Gastrocnemius medialis (tissue), 4 donors: ENCODE measurements around the gene TMC3. TPM values are rescaled to one million over a fixed set of nuclear protein-coding genes. Genes with fewer than 3 reads are reported as not detected.

Experiments used
- ATAC-seq, 2 donors: fragments of 150-250 bp; one replicate each; pipeline ENCODE4 v1.9.1; 2016
- DNase-seq, 2 donors: peaks; one replicate each; pipeline ENCODE4 v3.0.0-alpha.2; 2019
- H3K27ac ChIP-seq, 4 donors: fragments of 200-600 bp; sonication (generic); 1 replicate in 1 of 4; 2 replicates in 3 of 4; pipeline ENCODE4 v1.5.1; 2016 to 2018; ENCODE audit warnings: mild to moderate bottlenecking in 2 of 4, moderate library complexity in 1 of 4
- H3K27me3 ChIP-seq, 3 donors: fragments of 200-600 bp; sonication (generic) in 2 of 3; 1 replicate in 1 of 3; 2 replicates in 2 of 3; pipeline versions ENCODE4 v1.5.1 to v1.6.0; 2016 to 2019; ENCODE audit warnings: mild to moderate bottlenecking in 1 of 3, moderate library complexity in 1 of 3
- H3K36me3 ChIP-seq, 2 donors: fragments of 200-600 bp; sonication (generic) in 1 of 2; one replicate each; pipeline ENCODE4 v1.5.1; 2017 to 2018
- H3K4me1 ChIP-seq, 2 donors: fragments of 200-600 bp; sonication (generic) in 1 of 2; one replicate each; pipeline ENCODE4 v1.5.1; 2016 to 2017; ENCODE audit warnings: mild to moderate bottlenecking in 2 of 2
- H3K4me3 ChIP-seq, 4 donors: fragments of 200-600 bp; sonication (generic) in 3 of 4; 1 replicate in 1 of 4; 2 replicates in 3 of 4; pipeline ENCODE4 v1.5.1; 2016 to 2019; ENCODE audit warnings: mild to moderate bottlenecking in 2 of 4
- H3K9me3 ChIP-seq, 3 donors: fragments of 200-600 bp; sonication (generic) in 2 of 3; 1 replicate in 1 of 3; 2 replicates in 2 of 3; pipeline ENCODE4 v1.5.1; 2016 to 2019
- POLR2A ChIP-seq, 2 donors: fragments of 450-650 bp; IDR thresholded peaks; one replicate each; pipeline ENCODE4 v1.6.1; 2017; ENCODE audit warnings: antibody characterized with exemption in 2 of 2, mild to moderate bottlenecking in 2 of 2, moderate library complexity in 2 of 2
- in situ Hi-C, 4 donors: fragments of 200-750 bp; cut with MboI; loops; one replicate each; pipeline versions ENCODE4 v1.15.0 to v1.8.0; 2017; ENCODE audit warnings: low sequenced_read_pairs in 4 of 4
- intact Hi-C: fragments of 100-400 bp; cut with DNase I; formaldehyde crosslinking; loops from one replicate; pipeline ENCODE4 v1.15.1; 2023; ENCODE audit warnings: low total_unique reads
- total RNA-seq, 4 donors: library from RNA; depleted of rRNA; stranded (reverse); fragments of >200 nt; gene quantifications; one replicate each; pipeline versions ENCODE4 v1.1.0 to v1.2.3, GENCODE V29; 2016
- TF ChIP-seq, protein P1 (sequence below), 5 experiments: fragments of 450-650 bp in 3 of 5; fragments of 200-600 bp in 2 of 5; sonication (generic) in 2 of 5; IDR thresholded peaks in 4 of 5; conservative IDR thresholded peaks in 1 of 5; 1 replicate in 4 of 5; 2 replicates in 1 of 5; pipeline ENCODE4 v1.5.1; 2016 to 2019; ENCODE audit warnings: antibody characterized with exemption in 5 of 5, mild to moderate bottlenecking in 3 of 5, moderate library complexity in 3 of 5

Gene TMC3
- total RNA-seq, 4 donors from 2014 or later = not detected

DNA sequence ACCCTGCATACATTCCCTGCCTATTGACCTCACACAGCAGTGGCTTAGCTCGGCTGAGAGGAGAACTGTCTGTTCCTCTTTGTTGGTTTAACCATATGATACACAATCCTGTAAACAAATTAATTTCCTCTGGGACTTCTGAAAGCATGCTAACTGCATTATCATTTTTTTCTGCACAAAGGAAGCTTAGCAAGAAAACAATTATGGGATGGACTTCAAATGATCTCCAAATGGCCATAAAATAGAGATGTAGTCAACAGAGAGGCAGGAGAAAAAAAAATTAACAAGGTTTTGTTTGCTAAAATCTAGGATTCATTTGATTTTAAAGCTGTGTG is 14.4 kb upstream of the TMC3 start:
- H3K27ac ChIP-seq = no peak overlapping the region
- no peaks in the 10 kb centered on the region for H3K36me3 ChIP-seq
- H3K27me3 ChIP-seq = no peaks in the 10 kb centered on the region
- in situ Hi-C loops = no loop called here
- H3K9me3 ChIP-seq = no peaks in the 10 kb centered on the region
- intact Hi-C loops = no loop called here
- no peak for TF ChIP-seq POLR2A (IDR thresholded peaks at IDR 0.05)
- TF ChIP-seq, protein P1, sequence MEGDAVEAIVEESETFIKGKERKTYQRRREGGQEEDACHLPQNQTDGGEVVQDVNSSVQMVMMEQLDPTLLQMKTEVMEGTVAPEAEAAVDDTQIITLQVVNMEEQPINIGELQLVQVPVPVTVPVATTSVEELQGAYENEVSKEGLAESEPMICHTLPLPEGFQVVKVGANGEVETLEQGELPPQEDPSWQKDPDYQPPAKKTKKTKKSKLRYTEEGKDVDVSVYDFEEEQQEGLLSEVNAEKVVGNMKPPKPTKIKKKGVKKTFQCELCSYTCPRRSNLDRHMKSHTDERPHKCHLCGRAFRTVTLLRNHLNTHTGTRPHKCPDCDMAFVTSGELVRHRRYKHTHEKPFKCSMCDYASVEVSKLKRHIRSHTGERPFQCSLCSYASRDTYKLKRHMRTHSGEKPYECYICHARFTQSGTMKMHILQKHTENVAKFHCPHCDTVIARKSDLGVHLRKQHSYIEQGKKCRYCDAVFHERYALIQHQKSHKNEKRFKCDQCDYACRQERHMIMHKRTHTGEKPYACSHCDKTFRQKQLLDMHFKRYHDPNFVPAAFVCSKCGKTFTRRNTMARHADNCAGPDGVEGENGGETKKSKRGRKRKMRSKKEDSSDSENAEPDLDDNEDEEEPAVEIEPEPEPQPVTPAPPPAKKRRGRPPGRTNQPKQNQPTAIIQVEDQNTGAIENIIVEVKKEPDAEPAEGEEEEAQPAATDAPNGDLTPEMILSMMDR (IDR thresholded peaks at IDR 0.05 in 4 of 5, conservative IDR thresholded peaks at IDR 0.05 in 1 of 5) = no peak
- ATAC-seq (no peak), DNase-seq (no peak)
- no peak overlapping the region for H3K4me3 ChIP-seq
- no peaks in the 10 kb centered on the region for H3K4me1 ChIP-seq

DNA sequence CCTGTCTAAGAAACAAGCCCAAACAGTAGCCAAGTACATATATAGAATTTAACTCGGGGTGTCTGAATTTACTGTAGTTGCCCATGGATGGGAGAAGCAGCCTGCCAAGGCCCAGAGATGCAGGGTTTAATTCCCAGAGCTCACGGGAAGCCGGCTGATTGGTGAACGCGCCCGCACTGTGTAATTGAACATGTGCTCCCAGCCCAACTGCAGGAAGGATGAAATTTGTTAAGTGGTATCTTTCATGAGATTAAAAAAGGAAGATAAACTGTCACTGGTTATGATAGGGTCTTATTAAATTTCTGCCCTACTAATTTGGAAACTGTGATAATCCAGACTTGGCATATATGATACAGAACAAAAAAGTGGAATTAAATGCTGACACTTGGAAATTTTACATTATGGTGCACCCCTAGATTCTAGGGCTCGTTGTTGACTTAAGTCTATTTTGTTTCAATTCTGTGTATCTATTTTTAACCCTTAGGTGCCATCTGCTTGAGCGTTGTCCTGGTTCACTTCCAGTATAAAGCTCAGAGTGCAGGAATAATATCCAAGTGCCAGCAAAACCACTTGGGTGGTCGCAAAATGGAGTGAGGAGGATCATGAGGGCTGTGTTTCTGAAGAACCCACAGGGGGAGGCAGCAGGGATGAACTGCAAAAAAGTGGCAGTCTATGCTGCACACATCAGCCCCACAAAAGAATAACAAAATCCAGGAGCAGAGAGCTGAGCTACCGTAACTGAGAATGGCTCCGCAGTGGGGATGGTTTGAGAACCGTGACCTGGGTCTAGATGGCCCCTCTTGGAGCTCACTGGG is 13.8 kb upstream of the TMC3 start:
- Histone ChIP-seq H3K4me3 (no peak overlapping the region), H3K27ac (no peak overlapping the region), H3K4me1 (no peaks in the 10 kb centered on the region), H3K36me3 (no peaks in the 10 kb centered on the region), H3K27me3 (no peaks in the 10 kb centered on the region), H3K9me3 (no peaks in the 10 kb centered on the region)
- in situ Hi-C loops = no loop called here
- intact Hi-C loops = no loop called here
- DNase-seq = no peak
- ATAC-seq = no peak
- TF ChIP-seq POLR2A (IDR thresholded peaks at IDR 0.05) = no peak
- TF ChIP-seq, protein P1 (IDR thresholded peaks at IDR 0.05 in 4 of 5, conservative IDR thresholded peaks at IDR 0.05 in 1 of 5) = no peak

DNA sequence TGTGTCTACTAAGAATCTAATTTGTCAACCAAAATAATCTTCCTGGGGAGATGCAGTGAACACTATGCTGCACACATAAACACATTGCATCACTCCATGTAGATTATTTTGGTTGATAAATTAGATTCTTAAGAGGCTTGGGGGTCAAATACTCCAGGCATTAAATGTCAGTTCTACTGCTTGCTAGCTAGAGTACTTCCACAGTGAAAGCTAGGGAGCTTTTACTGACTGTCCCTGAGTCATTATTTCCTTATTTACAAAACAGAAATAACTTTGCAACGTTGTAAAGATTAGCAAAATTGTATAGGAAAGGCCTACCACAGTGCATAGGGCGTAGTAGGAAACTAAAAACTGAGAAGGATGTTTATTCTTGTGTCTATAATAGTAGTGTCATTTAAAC is 12.9 kb upstream of the TMC3 start:
- TF ChIP-seq POLR2A (IDR thresholded peaks at IDR 0.05) = no peak
- TF ChIP-seq, protein P1 (IDR thresholded peaks at IDR 0.05 in 4 of 5, conservative IDR thresholded peaks at IDR 0.05 in 1 of 5) = no peak

DNA sequence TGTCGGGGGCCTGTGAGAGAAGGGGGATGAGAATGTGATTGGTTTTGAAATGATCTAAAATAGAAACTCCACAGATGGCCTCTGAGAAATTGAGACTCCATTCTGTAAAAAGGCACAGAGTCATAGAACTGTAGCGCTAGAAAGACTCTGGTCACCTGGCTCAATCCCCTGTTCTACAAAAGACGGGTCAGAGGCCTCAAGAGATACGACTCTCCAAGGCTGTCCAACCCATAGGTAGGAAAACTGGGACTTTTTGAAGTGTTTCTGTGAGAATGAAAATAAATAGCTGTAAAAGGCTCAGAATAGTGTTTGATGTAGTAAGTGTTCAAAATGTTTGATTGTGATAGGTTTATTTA is 11.7 kb upstream of the TMC3 start:
- no peaks in the 10 kb centered on the region for H3K4me1 ChIP-seq
- in situ Hi-C loops (no loop called here), intact Hi-C loops (no loop called here)
- ATAC-seq (no peak), DNase-seq (no peak)
- H3K27ac ChIP-seq = no peak overlapping the region
- H3K9me3 ChIP-seq = no peaks in the 10 kb centered on the region
- no peak for TF ChIP-seq POLR2A (IDR thresholded peaks at IDR 0.05)
- TF ChIP-seq, protein P1 (IDR thresholded peaks at IDR 0.05 in 4 of 5, conservative IDR thresholded peaks at IDR 0.05 in 1 of 5) = no peak
- no peak overlapping the region for H3K4me3 ChIP-seq
- no peaks in the 10 kb centered on the region for H3K36me3 ChIP-seq
- no peaks in the 10 kb centered on the region for H3K27me3 ChIP-seq

More for the DNA sequence above, 12.9 kb upstream of the TMC3 start:
- in situ Hi-C loops (no loop called here), intact Hi-C loops (no loop called here)
- no peak for DNase-seq
- H3K9me3 ChIP-seq = no peaks in the 10 kb centered on the region
- H3K4me3 ChIP-seq = no peak overlapping the region
- no peak overlapping the region for H3K27ac ChIP-seq
- no peaks in the 10 kb centered on the region for H3K36me3 ChIP-seq
- H3K4me1 ChIP-seq = no peaks in the 10 kb centered on the region
- no peaks in the 10 kb centered on the region for H3K27me3 ChIP-seq
- ATAC-seq = no peak
